ENCODE results near the gene CFAP54.

Gene CFAP54

GRCh38 chr12:96846293-96846692 lies 356.9 kb downstream of the CFAP54 start:
- DNase-seq = no peak

DNA sequence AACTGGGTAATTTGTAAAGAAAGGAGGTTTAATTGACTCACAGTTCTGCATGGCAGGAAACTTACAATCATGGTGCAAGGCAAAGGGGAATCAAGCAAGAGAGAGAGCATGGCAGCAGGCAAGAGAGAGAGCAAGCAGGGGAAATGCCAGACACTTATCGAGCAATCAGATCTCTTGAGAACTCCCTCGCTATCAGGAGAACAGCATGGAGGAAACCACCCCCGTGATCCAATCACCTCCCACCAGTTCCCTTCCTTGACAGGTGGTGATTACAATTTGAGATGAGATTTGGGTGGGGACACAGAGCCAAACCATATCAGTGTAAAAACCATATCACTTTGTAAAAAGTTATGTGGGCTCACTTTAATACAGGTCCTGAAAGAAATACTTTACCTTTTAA lies 361.3 kb downstream of the CFAP54 start:
- no peak for DNase-seq

- DNase-seq = no peak
Measured at GRCh38 chr12:96858162-96858561, 368.8 kb downstream of the CFAP54 start.

- no peak for DNase-seq
Measured at GRCh38 chr12:96861656-96862055, 372.3 kb downstream of the CFAP54 start.

GRCh38 chr12:96862326-96862725 lies 372.9 kb downstream of the CFAP54 start:
- DNase-seq = no peak

GRCh38 chr12:96864335-96864734 lies 375.0 kb downstream of the CFAP54 start:
- DNase-seq = no peak

DNA sequence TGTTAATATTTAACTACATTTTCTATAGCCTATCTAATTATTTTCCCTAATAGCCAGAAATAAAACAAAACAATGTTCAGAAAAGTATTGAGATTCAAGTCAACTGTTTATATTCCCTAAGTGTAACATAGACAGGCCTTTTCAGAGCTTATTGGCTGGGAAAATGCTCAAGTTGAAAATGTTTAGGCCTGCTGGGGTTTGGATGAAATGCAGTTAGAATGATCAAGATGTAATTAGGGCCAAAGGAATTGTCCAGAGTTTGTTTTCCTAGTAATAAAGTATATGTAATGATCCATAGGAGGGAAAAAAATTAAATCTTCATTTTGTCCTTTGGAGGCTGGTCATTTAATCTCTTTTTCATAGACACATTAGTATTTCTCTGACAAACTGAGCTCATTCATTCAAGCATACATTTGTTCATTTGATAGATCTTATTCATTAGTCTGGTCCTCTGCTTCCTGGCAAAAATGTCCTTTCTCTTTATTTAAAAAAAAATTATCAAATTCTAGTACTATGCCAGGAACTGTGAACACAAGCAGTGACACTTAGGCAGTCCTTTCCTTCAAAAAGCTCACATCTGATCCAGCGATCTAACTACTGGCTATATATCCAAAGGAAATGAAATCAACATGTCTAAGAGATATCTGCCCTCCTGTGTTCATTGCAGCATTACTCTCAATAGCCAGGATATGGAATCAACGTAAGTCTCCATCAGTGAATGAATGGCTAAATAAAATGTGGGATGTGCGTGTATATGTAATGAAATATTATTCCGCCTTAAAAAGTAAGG lies 377.6 kb downstream of the CFAP54 start:
- DNase-seq = no peak

DNA sequence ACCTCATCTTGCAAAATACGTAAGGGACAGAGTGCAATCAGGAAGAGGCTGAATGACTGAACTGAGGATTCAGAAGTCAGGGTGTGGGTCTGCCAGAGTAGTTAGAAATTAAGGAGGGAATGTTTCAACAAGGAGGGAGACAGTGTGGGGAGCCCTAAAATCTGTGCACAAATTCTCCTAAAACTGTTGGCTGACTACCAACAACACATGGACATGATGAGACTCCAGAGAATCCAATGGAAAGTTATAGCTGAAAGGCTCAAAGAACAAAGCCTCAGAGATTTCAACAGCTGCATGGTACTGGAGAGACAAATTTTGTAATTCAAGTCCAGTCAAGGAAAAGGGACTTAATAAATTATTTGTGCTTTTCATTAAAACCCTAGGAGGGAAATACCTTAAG lies 381.6 kb downstream of the CFAP54 start:
- DNase-seq = no peak

- DNase-seq = no peak
Measured at GRCh38 chr12:96872961-96873360, 383.6 kb downstream of the CFAP54 start.

DNA sequence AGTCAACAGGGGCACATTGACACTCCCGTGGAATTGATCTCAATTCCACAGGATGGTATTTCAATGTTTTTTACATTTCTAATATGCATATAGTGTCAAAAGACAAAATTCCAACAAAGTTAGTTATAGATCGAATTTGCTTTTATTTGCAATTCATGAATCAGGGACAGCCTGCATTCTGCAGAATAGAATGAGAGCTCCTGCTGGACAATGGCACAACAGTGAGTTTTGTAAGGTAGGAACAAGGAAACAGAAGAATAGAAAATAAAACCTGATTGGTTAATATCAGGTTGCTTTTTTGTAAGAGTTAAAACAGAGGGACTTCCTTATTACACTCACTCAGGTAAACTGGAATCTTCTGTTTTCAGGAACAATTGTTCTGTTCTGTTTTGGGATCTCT lies 384.8 kb downstream of the CFAP54 start:
- DNase-seq = no peak

DNA sequence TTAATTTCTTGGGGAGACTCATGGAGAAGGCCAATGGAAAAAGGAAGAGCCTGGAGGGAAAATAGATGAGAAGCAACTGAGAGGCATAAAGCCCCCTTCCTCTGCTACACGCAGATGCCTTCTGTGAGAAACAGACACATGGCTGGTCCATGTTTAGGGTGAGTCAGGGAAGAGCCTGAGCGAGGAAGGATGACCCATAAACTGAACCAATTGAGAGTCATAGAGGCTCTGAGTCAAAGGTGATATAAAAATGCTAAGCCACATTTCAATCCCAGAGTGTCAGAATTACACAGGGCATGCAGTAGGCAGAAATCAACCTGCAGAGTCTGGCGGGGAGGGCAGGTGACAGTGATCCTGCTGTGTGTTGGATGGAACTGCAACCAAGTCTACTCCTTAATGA lies 387.6 kb downstream of the CFAP54 start:
- DNase-seq = no peak

DNA sequence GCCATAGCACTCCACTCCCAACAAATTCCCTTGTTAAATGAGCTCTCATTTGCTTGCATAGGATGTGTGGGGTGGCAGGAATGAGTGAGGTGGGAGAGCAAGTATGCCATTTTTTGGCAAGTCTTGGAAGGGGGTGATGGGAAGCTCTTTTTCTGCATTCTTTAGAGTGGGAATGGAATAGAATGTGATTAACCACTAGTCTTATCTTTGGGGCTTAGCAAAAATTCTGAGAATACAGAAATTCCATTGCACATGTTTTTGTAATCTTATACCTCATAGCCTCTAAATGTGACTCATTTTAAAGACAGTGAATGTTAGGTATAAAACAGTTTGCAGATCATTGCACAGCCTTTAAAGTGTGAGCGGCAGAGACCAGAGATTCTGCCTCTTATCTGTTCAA lies 389.3 kb downstream of the CFAP54 start:
- no peak for DNase-seq

DNA sequence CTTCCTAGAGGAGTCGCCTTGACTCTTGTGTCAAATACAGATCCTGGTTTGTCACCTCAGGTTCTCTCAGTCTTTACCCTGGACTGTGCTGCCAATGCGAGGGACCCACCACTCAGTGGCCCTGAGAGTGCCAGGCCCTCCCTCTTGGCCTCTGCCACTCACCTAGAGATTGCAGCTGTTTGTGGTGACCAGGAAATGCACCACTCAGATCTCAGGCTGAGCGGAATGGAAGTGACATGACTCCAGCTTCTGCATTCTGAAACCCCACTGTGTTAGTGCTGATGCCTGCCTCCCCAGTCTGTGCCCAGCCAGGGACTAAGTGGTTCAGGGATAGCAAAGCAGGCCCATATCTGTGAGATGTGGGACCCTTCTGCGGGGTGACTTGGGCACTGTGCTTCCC lies 389.9 kb downstream of the CFAP54 start:
- no peak for DNase-seq

GRCh38 chr12:96880220-96880619 lies 390.8 kb downstream of the CFAP54 start:
- no peak for DNase-seq

DNA sequence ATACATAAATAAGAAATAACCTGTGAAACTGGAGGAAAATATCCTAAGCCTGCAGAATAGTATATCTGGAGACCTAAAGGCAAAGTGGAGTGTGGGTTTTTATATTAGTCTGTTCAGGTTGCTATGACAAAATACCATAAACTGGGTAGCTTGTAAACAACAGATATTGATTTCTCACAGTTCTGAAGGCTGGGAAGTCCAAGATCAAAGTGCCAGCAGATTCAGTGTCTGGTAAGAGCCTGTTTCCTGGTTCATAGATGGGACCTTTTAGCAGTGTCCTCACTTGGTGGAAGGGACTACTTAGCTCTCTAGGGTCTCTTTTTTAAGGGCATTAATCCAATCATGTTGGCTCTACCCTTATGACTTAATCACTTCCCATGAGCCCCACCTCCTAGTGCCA lies 392.2 kb downstream of the CFAP54 start:
- DNase-seq = no peak

DNA sequence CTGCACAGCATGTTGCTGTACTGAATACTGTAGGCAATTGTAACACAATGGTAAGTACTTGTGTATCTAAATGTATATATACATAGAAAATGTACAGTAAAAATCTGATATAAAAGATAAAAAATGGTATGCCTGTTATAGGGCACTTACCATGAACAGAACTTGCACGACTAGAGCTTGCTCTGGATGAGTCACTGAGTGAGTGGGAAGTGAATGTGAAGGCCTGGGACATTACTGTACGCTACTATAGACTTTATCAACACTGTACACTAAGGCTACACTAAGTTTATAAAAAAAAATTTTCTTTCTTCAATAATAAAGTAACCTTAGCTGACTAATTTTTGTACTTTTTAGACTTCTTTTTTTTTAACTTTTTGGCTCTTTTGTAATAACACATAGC lies 393.5 kb downstream of the CFAP54 start:
- no peak for DNase-seq

DNA sequence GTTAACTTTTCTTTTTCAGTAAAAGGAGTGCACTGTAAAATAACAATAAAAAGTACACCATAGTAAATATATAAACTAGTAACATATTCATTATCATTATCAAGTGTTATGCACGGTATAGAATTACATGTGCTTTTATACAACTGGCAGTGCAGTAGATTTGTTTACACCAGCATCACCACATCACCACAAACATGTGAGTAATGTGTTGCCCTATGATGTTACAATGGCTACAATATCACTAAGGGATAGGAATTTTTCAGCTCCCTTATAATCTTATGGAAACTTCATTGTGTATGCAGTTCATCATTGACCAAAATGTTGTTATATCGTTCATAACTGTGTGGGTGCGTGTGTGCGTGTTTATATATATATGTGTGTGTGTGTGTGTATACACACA lies 394.2 kb downstream of the CFAP54 start:
- no peak for DNase-seq

GRCh38 chr12:96886998-96887677 lies 397.8 kb downstream of the CFAP54 start:
- DNase-seq = no peak

GRCh38 chr12:96889273-96889933 lies 400.0 kb downstream of the CFAP54 start:
- DNase-seq = no peak

DNA sequence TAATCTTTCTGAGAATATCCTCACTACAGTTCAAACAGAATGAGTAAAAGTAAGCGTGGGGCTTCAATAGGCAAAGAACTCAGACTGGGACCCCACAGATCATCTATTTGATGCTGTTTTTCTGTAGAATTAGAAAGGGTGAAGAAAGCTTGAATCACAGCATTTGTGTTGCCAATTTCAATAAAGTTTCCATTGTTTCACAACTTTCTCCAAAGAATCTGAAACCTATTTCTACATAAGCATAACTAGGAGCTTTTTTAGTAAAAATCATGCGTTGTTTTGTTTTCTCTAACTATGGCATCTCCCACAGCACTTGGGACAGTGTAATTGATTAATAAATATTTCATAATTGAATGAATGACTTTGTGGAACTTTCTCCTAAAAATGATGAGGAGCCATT lies 401.0 kb downstream of the CFAP54 start:
- no peak for DNase-seq

- DNase-seq = no peak
Measured at GRCh38 chr12:96892104-96892503, 402.7 kb downstream of the CFAP54 start.

DNA sequence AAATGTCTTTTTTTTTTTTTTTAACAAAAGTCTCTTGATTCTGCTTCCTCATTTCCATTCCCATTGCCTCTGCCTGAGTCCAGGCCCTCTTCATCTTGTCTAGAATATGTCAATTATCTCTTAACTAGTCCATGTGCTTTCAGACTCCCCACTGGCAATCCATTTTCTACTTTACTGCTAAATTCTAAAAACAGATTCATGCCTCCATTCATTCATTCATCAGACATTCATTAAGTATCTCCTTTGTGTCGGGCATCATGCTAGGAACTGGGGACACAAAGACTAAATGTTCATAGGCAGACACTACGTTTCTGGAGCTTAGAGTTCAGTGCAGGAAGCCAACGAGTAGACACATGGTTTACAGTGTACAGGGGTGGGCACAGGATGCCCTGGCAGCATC lies 408.0 kb downstream of the CFAP54 start:
- no peak for DNase-seq

GRCh38 chr12:96901175-96901574 lies 411.8 kb downstream of the CFAP54 start:
- no peak for DNase-seq

DNA sequence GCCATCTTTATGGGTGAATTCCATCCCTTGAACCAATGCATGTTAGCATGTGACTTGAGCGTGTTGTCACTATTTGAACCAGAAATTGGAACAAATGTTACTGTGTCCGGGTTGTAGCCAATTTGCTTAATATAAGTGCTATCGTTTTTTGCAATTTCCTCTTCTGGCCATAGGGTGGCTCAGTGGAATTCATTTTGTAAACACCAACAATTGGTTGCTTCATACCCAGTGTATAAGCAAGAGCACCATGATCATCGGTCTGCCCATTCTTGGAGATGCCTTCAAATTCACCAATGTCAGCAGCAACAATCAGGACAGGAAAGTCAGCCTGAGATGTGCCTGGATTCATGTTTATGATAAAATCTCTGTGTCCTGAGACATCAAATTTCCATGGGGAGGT lies 412.7 kb downstream of the CFAP54 start:
- no peak for DNase-seq

All from stimulated activated CD4-positive, alpha-beta T cell treated with anti-CD3 and anti-CD28 coated beads, Interleukin-1b, Interleukin-23, amount 100 ng/mL, for 48 hours (primary cell).